ENCODE data around the gene TSPAN31. TPM values are rescaled to one million over a fixed set of nuclear protein-coding genes. Genes with fewer than 3 reads are reported as not detected.
"Not testable (repeated sequence)": the region's sequence is repeated elsewhere in the genome, so short reads cannot be mapped to it uniquely, and the experiment has no call there.

TSPAN31 gene
- total and polyA plus RNA-seq, 2 experiments from 2014 or later: 47.2 to 70.8 TPM

DNA sequence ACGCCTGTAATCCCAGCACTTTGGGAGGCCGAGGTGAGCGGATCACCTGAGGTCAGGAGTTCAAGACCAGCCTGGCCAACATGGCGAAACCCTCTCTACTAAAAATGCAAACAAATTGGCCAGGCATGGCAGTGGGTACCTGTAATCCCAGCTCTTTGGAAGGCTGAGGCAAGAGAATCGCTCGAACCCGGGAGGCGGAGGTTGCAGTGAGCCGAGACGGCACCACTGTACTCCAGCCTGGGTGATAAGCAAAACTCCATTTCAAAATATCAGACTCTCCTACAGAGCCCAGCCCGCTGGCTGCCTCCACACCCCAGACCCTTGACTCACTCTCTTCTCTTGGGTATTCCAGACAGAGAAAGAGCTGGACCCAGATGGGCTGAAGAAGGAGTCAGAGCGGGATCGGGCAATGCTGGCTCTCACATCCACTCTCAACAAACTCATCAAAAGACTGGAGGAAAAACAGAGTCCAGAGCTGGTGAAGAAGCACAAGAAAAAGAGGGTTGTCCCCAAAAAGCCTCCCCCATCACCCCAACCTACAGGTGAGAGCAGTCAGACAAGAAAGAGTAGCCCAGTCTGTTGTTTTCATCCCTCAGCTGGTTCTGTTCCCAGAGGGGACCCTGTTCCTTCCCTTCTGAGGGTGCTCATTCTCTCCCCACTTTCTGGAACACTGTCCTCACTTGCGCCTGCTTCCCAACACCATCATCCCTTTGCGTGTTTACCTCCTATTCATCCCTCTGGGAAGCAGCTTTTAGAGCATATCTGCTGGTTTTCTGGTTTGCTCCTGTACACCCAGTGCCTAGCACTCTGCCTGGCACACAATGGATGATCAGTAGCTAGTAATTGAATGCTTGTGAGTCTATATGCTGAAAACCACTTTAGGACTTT, 26.0 kb upstream of the TSPAN31 start:
- H3K79me2 ChIP-seq (ENCODE audit: insufficient read depth): no peaks in the 10 kb centered on the region
- no peaks in the 10 kb centered on the region for H4K20me1 ChIP-seq (ENCODE audit: insufficient read depth)
- H3K4me1 ChIP-seq (ENCODE audit: insufficient read depth): no peaks in the 10 kb centered on the region
- no peaks in the 10 kb centered on the region for H3K9me2 ChIP-seq (ENCODE audit: insufficient read depth)
- 97% methylated on average over 14 to 15 of the region's 15 CpGs for WGBS, 2 experiments (ENCODE audit: low coverage in 1 of 2, low lambda C conversion rate in 2 of 2, missing lambda C conversion rate in 2 of 2)
- no peak overlapping the region for H3K27ac ChIP-seq
- H3K4me2 ChIP-seq (ENCODE audit: unreplicated experiment): no peak overlapping the region
- H3F3A ChIP-seq (ENCODE audit: insufficient read depth): no peaks in the 10 kb centered on the region
- H3K9me3 ChIP-seq (ENCODE audit: low read depth): no peaks in the 10 kb centered on the region
- in situ Hi-C loops (cut with MboI): no loop called here
- no peak overlapping the region for H2AFZ ChIP-seq
- TF ChIP-seq EZH2 (IDR thresholded peaks at IDR 0.05; ENCODE audit: insufficient read depth, poor library complexity, severe bottlenecking) (no peak), EZH2phosphoT487 (IDR thresholded peaks at IDR 0.05; ENCODE audit: insufficient read depth, low read depth) (no peak)
- peaks cover 13% of the 10 kb centered on the region for H3K36me3 ChIP-seq (ENCODE audit: low read depth)
- H3K27me3 ChIP-seq (replicated peaks; ENCODE audit: insufficient read depth): no peaks in the 10 kb centered on the region
- no peak for DNase-seq
- no peak overlapping the region for H3K4me3 ChIP-seq
- no peak overlapping the region for H3K9ac ChIP-seq

DNA sequence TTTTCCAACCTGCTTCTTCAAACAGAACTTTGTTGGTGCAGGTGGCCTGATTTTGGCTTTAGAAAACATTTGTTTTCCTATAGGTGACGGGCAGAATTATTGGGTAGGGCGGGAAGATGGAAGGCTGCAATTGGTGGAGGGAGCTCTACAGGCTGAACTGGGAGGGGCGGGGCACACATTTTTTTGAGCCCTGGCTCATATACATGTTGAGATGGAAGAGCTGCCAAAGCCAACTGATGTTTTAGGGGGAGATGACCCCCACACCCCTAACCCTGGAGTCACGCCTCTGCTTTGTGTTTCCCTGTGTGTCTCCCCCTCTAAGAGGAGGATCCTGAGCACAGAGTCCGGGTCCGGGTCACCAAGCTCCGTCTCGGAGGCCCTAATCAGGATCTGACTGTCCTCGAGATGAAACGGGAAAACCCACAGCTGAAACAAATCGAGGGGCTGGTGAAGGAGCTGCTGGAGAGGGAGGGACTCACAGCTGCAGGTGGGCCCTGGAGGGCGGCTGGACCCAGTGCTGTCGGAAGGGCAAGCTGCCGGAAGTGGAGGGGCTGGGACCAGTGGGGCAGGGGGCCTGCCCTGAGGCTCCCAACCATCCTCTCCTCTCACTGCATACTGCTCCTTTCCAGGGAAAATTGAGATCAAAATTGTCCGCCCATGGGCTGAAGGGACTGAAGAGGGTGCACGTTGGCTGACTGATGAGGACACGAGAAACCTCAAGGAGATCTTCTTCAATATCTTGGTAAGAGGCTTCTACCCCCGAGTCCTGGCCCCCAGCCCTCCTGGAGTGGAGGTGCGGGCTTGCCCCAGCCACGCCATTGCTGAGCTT, 24.8 kb upstream of the TSPAN31 start:
- Histone ChIP-seq H3K36me3 (ENCODE audit: low read depth) (peaks cover 6% of the 10 kb centered on the region; the same call in 1 of the 2 replicates), H3K4me2 (ENCODE audit: unreplicated experiment) (no peak overlapping the region), H3K9me3 (ENCODE audit: low read depth) (no peaks in the 10 kb centered on the region), H4K20me1 (ENCODE audit: insufficient read depth) (no peaks in the 10 kb centered on the region), H3K4me3 (no peak overlapping the region), H3K27ac (no peak overlapping the region), H3K27me3 (replicated peaks; ENCODE audit: insufficient read depth) (no peaks in the 10 kb centered on the region), H3K9me2 (ENCODE audit: insufficient read depth) (no peaks in the 10 kb centered on the region), H3K79me2 (ENCODE audit: insufficient read depth) (no peaks in the 10 kb centered on the region), H3K4me1 (ENCODE audit: insufficient read depth) (no peaks in the 10 kb centered on the region), H3K9ac (no peak overlapping the region), H3F3A (ENCODE audit: insufficient read depth) (no peaks in the 10 kb centered on the region), H2AFZ (no peak overlapping the region)
- TF ChIP-seq EZH2 (IDR thresholded peaks at IDR 0.05; ENCODE audit: insufficient read depth, poor library complexity, severe bottlenecking): no peak
- no peak for TF ChIP-seq EZH2phosphoT487 (IDR thresholded peaks at IDR 0.05; ENCODE audit: insufficient read depth, low read depth)
- in situ Hi-C loops (cut with MboI): no loop called here
- 90 to 92% methylated on average over 18 to 20 of the region's 20 CpGs for WGBS, 2 experiments (ENCODE audit: low coverage in 1 of 2, low lambda C conversion rate in 2 of 2, missing lambda C conversion rate in 2 of 2)
- no peak for DNase-seq

DNA sequence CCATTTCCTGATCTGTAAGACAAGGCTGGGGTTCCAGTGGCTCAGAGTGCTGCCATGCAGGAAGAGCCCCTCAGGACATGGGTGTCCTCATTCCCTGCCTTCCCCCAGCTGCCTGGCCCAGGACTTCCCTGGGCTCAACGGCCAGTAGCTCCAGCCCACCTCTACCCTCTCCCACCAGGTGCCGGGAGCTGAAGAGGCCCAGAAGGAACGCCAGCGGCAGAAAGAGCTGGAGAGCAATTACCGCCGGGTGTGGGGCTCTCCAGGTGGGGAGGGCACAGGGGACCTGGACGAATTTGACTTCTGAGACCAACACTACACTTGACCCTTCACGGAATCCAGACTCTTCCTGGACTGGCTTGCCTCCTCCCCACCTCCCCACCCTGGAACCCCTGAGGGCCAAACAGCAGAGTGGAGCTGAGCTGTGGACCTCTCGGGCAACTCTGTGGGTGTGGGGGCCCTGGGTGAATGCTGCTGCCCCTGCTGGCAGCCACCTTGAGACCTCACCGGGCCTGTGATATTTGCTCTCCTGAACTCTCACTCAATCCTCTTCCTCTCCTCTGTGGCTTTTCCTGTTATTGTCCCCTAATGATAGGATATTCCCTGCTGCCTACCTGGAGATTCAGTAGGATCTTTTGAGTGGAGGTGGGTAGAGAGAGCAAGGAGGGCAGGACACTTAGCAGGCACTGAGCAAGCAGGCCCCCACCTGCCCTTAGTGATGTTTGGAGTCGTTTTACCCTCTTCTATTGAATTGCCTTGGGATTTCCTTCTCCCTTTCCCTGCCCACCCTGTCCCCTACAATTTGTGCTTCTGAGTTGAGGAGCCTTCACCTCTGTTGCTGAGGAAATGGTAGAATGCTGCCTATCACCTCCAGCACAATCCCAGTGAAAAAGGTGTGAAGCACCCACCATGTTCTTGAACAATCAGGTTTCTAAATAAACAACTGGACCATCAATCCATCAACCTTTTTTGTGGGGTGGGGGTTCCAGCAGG, 23.9 kb upstream of the TSPAN31 start:
- DNase-seq: no peak
- Histone ChIP-seq H3F3A (ENCODE audit: insufficient read depth) (no peaks in the 10 kb centered on the region), H3K36me3 (ENCODE audit: low read depth) (peaks cover 6% of the 10 kb centered on the region; the same call in 1 of the 2 replicates), H3K4me1 (ENCODE audit: insufficient read depth) (no peaks in the 10 kb centered on the region), H3K79me2 (ENCODE audit: insufficient read depth) (no peaks in the 10 kb centered on the region), H3K9me2 (ENCODE audit: insufficient read depth) (no peaks in the 10 kb centered on the region), H3K27ac (no peak overlapping the region), H3K27me3 (replicated peaks; ENCODE audit: insufficient read depth) (no peaks in the 10 kb centered on the region), H3K9ac (no peak overlapping the region), H3K4me2 (ENCODE audit: unreplicated experiment) (no peak overlapping the region), H3K4me3 (no peak overlapping the region), H2AFZ (no peak overlapping the region), H3K9me3 (ENCODE audit: low read depth) (no peaks in the 10 kb centered on the region), H4K20me1 (ENCODE audit: insufficient read depth) (no peaks in the 10 kb centered on the region)
- TF ChIP-seq EZH2 (IDR thresholded peaks at IDR 0.05; ENCODE audit: insufficient read depth, poor library complexity, severe bottlenecking): no peak
- no peak for TF ChIP-seq EZH2phosphoT487 (IDR thresholded peaks at IDR 0.05; ENCODE audit: insufficient read depth, low read depth)
- in situ Hi-C loops (cut with MboI): no loop called here
- WGBS, 2 experiments (ENCODE audit: low coverage in 1 of 2, low lambda C conversion rate in 2 of 2, missing lambda C conversion rate in 2 of 2): 88 to 96% methylated on average over 10 to 11 of the region's 11 CpGs

DNA sequence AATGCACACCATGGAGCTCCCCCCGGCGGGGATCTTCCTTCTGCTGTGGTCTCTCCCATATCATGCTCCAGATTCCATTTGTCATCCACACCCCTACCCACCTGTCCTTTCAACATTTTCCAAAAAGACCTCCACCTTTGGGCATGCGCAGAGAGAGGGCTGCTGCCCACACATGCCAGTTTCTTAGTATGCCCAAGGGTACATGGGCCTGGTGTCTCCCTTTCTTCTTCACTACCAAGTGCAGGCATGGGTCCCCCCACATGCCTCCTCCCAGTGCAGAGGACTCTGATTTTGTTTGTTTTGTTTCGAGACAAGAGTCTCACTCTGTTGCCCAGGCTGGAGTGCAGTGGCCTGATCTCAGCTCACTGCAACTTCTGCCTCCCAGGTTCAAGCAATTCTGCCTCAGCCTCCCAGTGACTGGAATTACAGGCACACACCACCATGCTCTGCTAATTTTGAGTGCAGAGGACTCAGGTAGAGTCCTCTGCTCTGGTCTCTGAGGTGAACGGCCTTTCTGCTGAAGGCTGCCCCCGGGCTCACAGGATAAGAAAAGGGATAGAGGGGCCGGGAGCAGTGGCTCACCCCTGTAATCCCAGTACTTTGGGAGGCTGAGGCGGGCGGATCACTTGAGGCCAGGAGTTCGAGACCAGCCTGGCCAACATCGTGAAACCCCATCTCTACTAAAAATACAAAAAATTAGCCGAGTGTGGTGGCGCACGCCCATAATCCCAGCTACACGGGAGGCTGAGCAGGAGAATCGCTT, 22.8 kb upstream of the TSPAN31 start:
- H3K36me3 ChIP-seq (ENCODE audit: low read depth); H3K9me2 ChIP-seq (ENCODE audit: insufficient read depth); H2AFZ ChIP-seq; H4K20me1 ChIP-seq (ENCODE audit: insufficient read depth); H3K4me3 ChIP-seq; H3F3A ChIP-seq (ENCODE audit: insufficient read depth); H3K27ac ChIP-seq; H3K9me3 ChIP-seq (ENCODE audit: low read depth); H3K9ac ChIP-seq; in situ Hi-C loops (cut with MboI); H3K4me1 ChIP-seq (ENCODE audit: insufficient read depth); H3K79me2 ChIP-seq (ENCODE audit: insufficient read depth); H3K27me3 ChIP-seq (replicated peaks; ENCODE audit: insufficient read depth); H3K4me2 ChIP-seq (ENCODE audit: unreplicated experiment); DNase-seq: not testable (repeated sequence)
- WGBS, 2 experiments (ENCODE audit: low coverage in 1 of 2, low lambda C conversion rate in 2 of 2, missing lambda C conversion rate in 2 of 2): 91 to 95% methylated on average over 16 of the region's 16 CpGs

All from GM23248 (cell line).